Lung (tissue), 12 donors: ENCODE measurements around the gene ZNF672. TPM values are rescaled to one million over a fixed set of nuclear protein-coding genes. Genes with fewer than 3 reads are reported as not detected.
"Not testable (repeated sequence)": the region's sequence is repeated elsewhere in the genome, so short reads cannot be mapped to it uniquely, and the experiment has no call there.

Experiments used
- ATAC-seq: fragments of 200-7000 bp; cut with Tn5 transposase; one replicate; pipeline ENCODE4 v1.9.1; 2020; ENCODE audit warnings: moderate number of reproducible peaks; ENCODE audit not compliant: insufficient read depth, low FRiP score
- DNase-seq, 3 donors: peaks; one replicate each; pipeline ENCODE4 v3.0.0-alpha.2; 2013 to 2017
- H3K27ac ChIP-seq, 2 donors: one replicate each; pipeline ENCODE4 v1.5.1; 2013; ENCODE audit warnings: mild to moderate bottlenecking in 2 of 2, moderate library complexity in 2 of 2, control low read depth in 1 of 2, inconsistent platforms in 1 of 2, low read depth in 1 of 2, low read length in 1 of 2
- H3K27me3 ChIP-seq, 3 donors: one replicate each; pipeline ENCODE4 v1.5.1; 2013; ENCODE audit warnings: low read length in 2 of 3; ENCODE audit not compliant: control insufficient read depth in 3 of 3, insufficient read depth in 3 of 3
- H3K36me3 ChIP-seq, 4 donors: one replicate each; pipeline ENCODE4 v1.5.1; 2013; ENCODE audit warnings: low read length in 4 of 4, mild to moderate bottlenecking in 1 of 4, moderate library complexity in 1 of 4; ENCODE audit not compliant: control insufficient read depth in 4 of 4, insufficient read depth in 4 of 4
- H3K4me1 ChIP-seq, 5 donors: one replicate each; pipeline ENCODE4 v1.5.1; 2013; ENCODE audit warnings: low read length in 5 of 5, mild to moderate bottlenecking in 2 of 5, moderate library complexity in 1 of 5; ENCODE audit not compliant: control insufficient read depth in 5 of 5, insufficient read depth in 5 of 5
- H3K4me3 ChIP-seq: one replicate; pipeline ENCODE4 v1.5.1; 2013; ENCODE audit warnings: mild to moderate bottlenecking, control low read depth, moderate library complexity
- H3K9ac ChIP-seq, 2 donors: one replicate each; pipeline ENCODE4 v1.5.1; 2013; ENCODE audit warnings: low read length in 2 of 2, control low read depth in 1 of 2; ENCODE audit not compliant: insufficient read depth in 1 of 2
- H3K9me3 ChIP-seq, 4 donors: one replicate each; pipeline ENCODE4 v1.5.1; 2013; ENCODE audit warnings: low read length in 3 of 4, mild to moderate bottlenecking in 1 of 4, moderate library complexity in 1 of 4; ENCODE audit not compliant: control insufficient read depth in 4 of 4, insufficient read depth in 3 of 4
- WGBS, 2 donors: extraction: QIAGEN DNeasy Blood & Tissue Kit; methylation state at CpG; one replicate each; pipeline ENCODE4 v1.1.7; 2013; 5-methylcytosine and 5-hydroxymethylcytosine counted together
- polyA plus RNA-seq, 2 donors: library from polyadenylated mRNA; stranded (reverse); fragments of 200-250 nt; gene quantifications; one replicate each; pipeline ENCODE4 v1.2.1, GENCODE V29; 2013
- total RNA-seq, 2 donors: library from RNA; depleted of rRNA in 1 of 2; stranded (reverse); fragments of >200 nt in 1 of 2; gene quantifications; one replicate each; pipeline ENCODE4 v1.2.1, GENCODE V29; 2014 to 2021
- TF ChIP-seq, protein P1 (sequence below): IDR thresholded peaks from 2 replicates; pipeline ENCODE4 v1.5.1; 2012; ENCODE audit warnings: mild to moderate bottlenecking; ENCODE audit errors: control extremely low read depth, extremely low read depth
- donor health status: control.
- donor health status: control.
- donor health status: Bipolar disorder and iron deficiency.
- donor health status: healthy.
- donor health status: DM: yes; HTN: yes; CAD: no.

Gene ZNF672
- total and polyA plus RNA-seq, 4 donors = 17.1 to 41.3 (median 31.3) TPM

DNA sequence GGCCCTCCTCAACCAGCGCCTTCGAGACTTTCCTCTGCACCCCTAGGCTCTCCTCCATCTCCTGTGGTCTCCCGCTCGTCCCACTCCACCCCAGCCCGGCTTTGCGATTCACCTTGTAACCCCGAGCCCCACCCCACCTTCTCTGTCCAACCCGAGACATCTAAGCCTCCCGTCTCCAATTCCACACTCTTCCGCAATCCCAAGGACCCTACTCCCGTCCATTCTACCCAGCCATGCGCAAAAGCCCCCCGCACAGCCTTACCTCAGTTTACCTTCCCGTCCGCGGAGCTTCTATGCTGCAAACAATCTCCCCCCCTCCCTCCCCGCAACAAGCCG lies 12.5 kb upstream of the ZNF672 start:
- Histone ChIP-seq H3K9me3 (no peaks in the 10 kb centered on the region), H3K4me3 (peak overlapping the region; percentile 92), H3K9ac (peak overlapping the region; percentile 97 to 100), H3K36me3 (peaks cover 0 to 13% (median 9%) of the 10 kb centered on the region in 4 donors), H3K4me1 (peaks cover 16 to 34% (median 27%) of the 10 kb centered on the region in 5 donors), H3K27ac (peak overlapping the region; percentile 79 to 98), H3K27me3 (no peaks in the 10 kb centered on the region)
- no peak for ATAC-seq
- WGBS, 2 donors = 0 to 1% methylated on average over 18 of the region's 18 CpGs
- DNase-seq = no peak
- TF ChIP-seq, protein P1, sequence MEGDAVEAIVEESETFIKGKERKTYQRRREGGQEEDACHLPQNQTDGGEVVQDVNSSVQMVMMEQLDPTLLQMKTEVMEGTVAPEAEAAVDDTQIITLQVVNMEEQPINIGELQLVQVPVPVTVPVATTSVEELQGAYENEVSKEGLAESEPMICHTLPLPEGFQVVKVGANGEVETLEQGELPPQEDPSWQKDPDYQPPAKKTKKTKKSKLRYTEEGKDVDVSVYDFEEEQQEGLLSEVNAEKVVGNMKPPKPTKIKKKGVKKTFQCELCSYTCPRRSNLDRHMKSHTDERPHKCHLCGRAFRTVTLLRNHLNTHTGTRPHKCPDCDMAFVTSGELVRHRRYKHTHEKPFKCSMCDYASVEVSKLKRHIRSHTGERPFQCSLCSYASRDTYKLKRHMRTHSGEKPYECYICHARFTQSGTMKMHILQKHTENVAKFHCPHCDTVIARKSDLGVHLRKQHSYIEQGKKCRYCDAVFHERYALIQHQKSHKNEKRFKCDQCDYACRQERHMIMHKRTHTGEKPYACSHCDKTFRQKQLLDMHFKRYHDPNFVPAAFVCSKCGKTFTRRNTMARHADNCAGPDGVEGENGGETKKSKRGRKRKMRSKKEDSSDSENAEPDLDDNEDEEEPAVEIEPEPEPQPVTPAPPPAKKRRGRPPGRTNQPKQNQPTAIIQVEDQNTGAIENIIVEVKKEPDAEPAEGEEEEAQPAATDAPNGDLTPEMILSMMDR = no peak

DNA sequence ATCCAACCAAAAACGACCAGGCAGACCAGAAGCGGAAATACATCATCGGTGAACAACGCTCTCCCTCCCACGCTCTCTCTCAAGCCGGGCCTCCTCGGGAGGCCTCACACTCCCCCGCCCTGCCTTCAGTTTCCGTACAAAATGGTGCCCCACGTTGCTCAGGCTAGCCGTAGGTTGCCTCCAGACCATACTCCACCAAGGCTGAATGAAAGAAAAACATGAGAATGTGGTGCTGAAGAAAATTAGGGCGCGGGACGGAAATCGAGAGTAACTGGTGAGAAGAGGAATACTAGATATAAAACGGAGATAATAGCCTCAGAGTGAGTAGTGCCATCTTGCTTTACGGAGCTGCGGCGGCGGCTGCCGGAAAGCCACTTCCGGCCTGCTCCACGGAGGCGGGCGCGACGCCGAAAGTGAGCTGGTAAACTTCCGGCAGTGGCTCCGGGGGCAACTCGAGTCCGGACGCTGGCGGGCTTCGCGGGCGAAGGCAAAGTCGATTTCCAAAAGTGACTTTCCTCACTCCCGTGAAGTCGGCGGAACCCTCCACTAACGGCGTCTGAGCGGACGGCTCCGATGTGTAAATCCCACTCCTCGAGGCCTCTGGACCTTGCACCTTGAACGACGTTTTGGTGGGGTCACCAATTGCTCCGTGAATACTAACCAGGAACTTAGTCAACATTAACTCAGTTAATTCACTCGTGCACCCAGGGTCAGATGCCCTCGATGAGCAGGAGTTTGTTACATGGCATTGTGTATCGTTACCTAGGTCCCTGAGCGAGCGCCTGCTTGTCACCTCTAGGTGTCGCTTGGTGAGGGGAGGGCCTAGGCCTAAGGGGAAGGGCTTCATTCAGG lies 11.9 kb upstream of the ZNF672 start, which contains the start of gene SH3BP5L:
TSS of gene SH3BP5L (minus strand) at position 7 of the 852 bp plus-strand sequence. CDS start 980 bp downstream, outside the sequence.
- H3K36me3 ChIP-seq = peaks cover 0 to 12% (median 6%) of the 10 kb centered on the region in 4 donors
- 0% methylated on average over 56 of the region's 56 CpGs for WGBS, 2 donors
- no peaks in the 10 kb centered on the region for H3K27me3 ChIP-seq
- peak within 1 kb of the TSS; percentile 91 to 98 for H3K27ac ChIP-seq
- ATAC-seq (peak; percentile 94), DNase-seq (peak; percentile 95 to 99 (median 98))
- H3K9me3 ChIP-seq = no peaks in the 10 kb centered on the region
- H3K4me3 ChIP-seq = peak within 1 kb of the TSS; percentile 92
- H3K4me1 ChIP-seq = peaks cover 16 to 34% (median 24%) of the 10 kb centered on the region in 5 donors
- H3K9ac ChIP-seq = peak within 1 kb of the TSS; percentile 99 to 100
- TF ChIP-seq, protein P1 = peak; percentile 54

DNA sequence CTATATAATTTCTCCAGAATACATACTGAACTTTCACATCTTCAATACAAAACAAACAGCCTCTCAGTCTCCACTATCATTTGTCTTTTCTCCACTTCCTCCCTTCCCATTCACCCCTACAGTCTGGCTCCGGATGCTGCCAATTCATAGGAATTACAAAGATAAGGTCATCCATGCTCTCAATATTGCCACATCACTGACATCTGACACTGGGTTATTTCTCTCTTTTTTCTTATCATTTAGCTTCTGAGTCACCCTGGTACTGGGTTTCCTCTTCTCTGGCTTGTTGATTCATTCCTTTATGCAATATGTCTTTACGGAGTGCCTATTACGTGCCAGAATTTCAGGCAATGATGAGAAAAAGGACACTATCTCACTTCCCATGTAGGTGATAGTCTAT lies 9.2 kb upstream of the ZNF672 start:
- TF ChIP-seq, protein P1 = no peak

DNA sequence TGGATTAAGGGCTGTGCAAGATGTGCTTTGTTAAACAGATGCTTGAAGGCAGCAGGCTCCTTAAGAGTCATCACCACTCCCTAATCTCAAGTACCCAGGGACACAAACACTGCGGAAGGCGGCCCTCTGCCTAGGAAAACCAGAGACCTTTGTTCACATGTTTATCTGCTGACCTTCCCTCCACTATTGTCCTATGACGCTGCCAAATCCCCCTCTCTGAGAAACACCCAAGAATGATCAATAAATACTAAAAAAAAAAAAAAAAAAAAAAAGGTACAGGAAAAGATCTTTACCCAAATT lies 7.4 kb upstream of the ZNF672 start:
- DNase-seq, ATAC-seq, H3K9ac ChIP-seq, H3K36me3 ChIP-seq, H3K4me3 ChIP-seq, H3K27ac ChIP-seq, H3K4me1 ChIP-seq, H3K9me3 ChIP-seq, H3K27me3 ChIP-seq: not testable (repeated sequence)
- 59 to 88% methylated on average over 1 to 3 of the region's 3 CpGs for WGBS, 2 donors

More for the DNA sequence above, 9.2 kb upstream of the ZNF672 start:
- H3K27ac ChIP-seq = no peak overlapping the region
- WGBS, 2 donors = 30 to 47% methylated on average over 3 of the region's 3 CpGs
- DNase-seq = no peak
- H3K9me3 ChIP-seq = no peaks in the 10 kb centered on the region
- H3K4me3 ChIP-seq = no peak overlapping the region
- H3K27me3 ChIP-seq = no peaks in the 10 kb centered on the region
- H3K4me1 ChIP-seq = peaks cover 12 to 20% (median 16%) of the 10 kb centered on the region in 5 donors
- H3K36me3 ChIP-seq = peaks cover 0 to 7% (median 3%) of the 10 kb centered on the region in 4 donors
- no peak for ATAC-seq
- no peak overlapping the region for H3K9ac ChIP-seq
